Hepatocyte (in vitro differentiated cells): ENCODE data around the gene TDRKH. TPM values are rescaled to one million over a fixed set of nuclear protein-coding genes. Genes with fewer than 3 reads are reported as not detected.

ENCODE experiments used
- DNase-seq: peaks from one replicate; pipeline ENCODE4 v3.0.0-alpha.2; 2016; ENCODE audit warnings: low spot score
- H2AFZ ChIP-seq: fragments of 200-600 bp; sonication (generic); 2 replicates; pipeline ENCODE4 v1.6.0; 2016; ENCODE audit warnings: antibody characterized with exemption, mild to moderate bottlenecking
- H3K27ac ChIP-seq: fragments of 200-600 bp; sonication (generic); 2 replicates; pipeline ENCODE4 v1.5.1; 2016; ENCODE audit warnings: mild to moderate bottlenecking
- H3K27me3 ChIP-seq: fragments of 200-600 bp; sonication (generic); 2 replicates; pipeline ENCODE4 v1.6.1; 2016
- H3K36me3 ChIP-seq: fragments of 200-600 bp; sonication (generic); replicated peaks from 2 replicates; pipeline ENCODE4 v1.5.1; 2016; ENCODE audit warnings: low read depth; ENCODE audit not compliant: insufficient read depth
- H3K4me1 ChIP-seq: fragments of 200-600 bp; sonication (generic); 2 replicates; pipeline ENCODE4 v1.5.1; 2016; ENCODE audit warnings: mild to moderate bottlenecking, moderate library complexity; ENCODE audit not compliant: insufficient read depth
- H3K4me2 ChIP-seq: fragments of 200-600 bp; sonication (generic); 2 replicates; pipeline ENCODE4 v1.6.0; 2016
- H3K4me3 ChIP-seq: fragments of 200-600 bp; sonication (generic); 2 replicates; pipeline ENCODE4 v1.5.1; 2016; ENCODE audit warnings: mild to moderate bottlenecking
- H3K79me2 ChIP-seq: fragments of 200-600 bp; sonication (generic); 2 replicates; pipeline ENCODE4 v1.6.0; 2017; ENCODE audit warnings: mild to moderate bottlenecking
- H3K9me2 ChIP-seq: fragments of 200-600 bp; sonication (generic); replicated peaks from 2 replicates; pipeline ENCODE4 v1.6.0; 2017; ENCODE audit warnings: mild to moderate bottlenecking; ENCODE audit not compliant: insufficient read depth
- H3K9me3 ChIP-seq: fragments of 200-600 bp; sonication (generic); 2 replicates; pipeline ENCODE4 v1.5.1; 2016; ENCODE audit warnings: low read depth, mild to moderate bottlenecking
- H4K20me1 ChIP-seq: fragments of 200-600 bp; sonication (generic); 2 replicates; pipeline ENCODE4 v1.6.0; 2016; ENCODE audit warnings: mild to moderate bottlenecking; ENCODE audit not compliant: insufficient read depth, poor library complexity, severe bottlenecking
- EZH2 ChIP-seq: fragments of 200-600 bp; sonication (generic); IDR thresholded peaks from 2 replicates; pipeline ENCODE4 v1.6.1; 2016; ENCODE audit warnings: antibody characterized with exemption, mild to moderate bottlenecking, borderline replicate concordance
- EZH2phosphoT487 ChIP-seq: fragments of 200-600 bp; sonication (generic); IDR thresholded peaks from one replicate; pipeline ENCODE4 v1.6.1; 2018; ENCODE audit warnings: antibody characterized with exemption, mild to moderate bottlenecking, low read depth, moderate library complexity; ENCODE audit not compliant: unreplicated experiment, severe bottlenecking
- WGBS: methylation state at CpG from one replicate; pipeline ENCODE4 v1.1.6; 2016; ENCODE audit warnings: low lambda C conversion rate; ENCODE audit errors: missing lambda C conversion rate; 5-methylcytosine and 5-hydroxymethylcytosine counted together
- polyA plus RNA-seq: library from polyadenylated mRNA; unstranded; fragments of >200 nt; fragmentation: Nextera tagmentation; extraction: Ambion mirVana; gene quantifications from 2 replicates; pipeline ENCODE4 v1.2.1, GENCODE V29; 2016
- total RNA-seq: library from RNA; depleted of rRNA; stranded (reverse); fragments of >200 nt; gene quantifications from 2 replicates; pipeline ENCODE4 v1.2.3, GENCODE V29; 2014
- TF ChIP-seq, protein P1 (sequence below): fragments of 200-600 bp; sonication (generic); IDR thresholded peaks from 2 replicates; pipeline ENCODE4 v1.5.1; 2016; ENCODE audit warnings: antibody characterized with exemption, mild to moderate bottlenecking; ENCODE audit not compliant: poor library complexity

TDRKH gene
- total and polyA plus RNA-seq, 2 experiments from 2014 or later = 1.8 to 3.4 TPM

DNA sequence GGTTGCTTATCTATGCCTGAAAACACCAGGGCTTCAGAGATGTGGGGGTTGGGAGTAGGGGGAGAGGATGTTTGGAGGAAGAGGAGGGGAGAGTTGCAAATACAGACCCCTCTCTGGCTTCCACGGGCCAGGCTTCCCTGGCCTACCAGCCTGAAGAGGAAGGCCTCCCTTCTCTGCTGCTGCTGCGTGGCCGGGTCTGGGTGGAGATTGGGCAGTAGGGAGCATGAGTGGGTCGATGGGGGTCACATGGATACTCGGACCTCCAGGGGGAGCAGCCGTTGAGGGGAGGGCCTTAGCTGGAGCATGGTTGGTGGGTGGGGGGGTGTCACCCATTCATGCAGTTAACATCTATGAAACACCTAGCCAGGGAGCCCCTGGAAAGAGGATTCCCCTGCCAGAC lies 39.8 kb upstream of the TDRKH start:
- Histone ChIP-seq H3K27ac (no peak overlapping the region), H3K9me2 (no peaks in the 10 kb centered on the region), H4K20me1 (no peaks in the 10 kb centered on the region), H2AFZ (no peak overlapping the region), H3K4me1 (no peaks in the 10 kb centered on the region), H3K27me3 (no peaks in the 10 kb centered on the region), H3K4me2 (no peak overlapping the region), H3K79me2 (no peaks in the 10 kb centered on the region), H3K36me3 (no peaks in the 10 kb centered on the region), H3K4me3 (no peak overlapping the region), H3K9me3 (no peaks in the 10 kb centered on the region)
- WGBS = 55% methylated on average over 6 of the region's 6 CpGs
- no peak for DNase-seq
- TF ChIP-seq, protein P1, sequence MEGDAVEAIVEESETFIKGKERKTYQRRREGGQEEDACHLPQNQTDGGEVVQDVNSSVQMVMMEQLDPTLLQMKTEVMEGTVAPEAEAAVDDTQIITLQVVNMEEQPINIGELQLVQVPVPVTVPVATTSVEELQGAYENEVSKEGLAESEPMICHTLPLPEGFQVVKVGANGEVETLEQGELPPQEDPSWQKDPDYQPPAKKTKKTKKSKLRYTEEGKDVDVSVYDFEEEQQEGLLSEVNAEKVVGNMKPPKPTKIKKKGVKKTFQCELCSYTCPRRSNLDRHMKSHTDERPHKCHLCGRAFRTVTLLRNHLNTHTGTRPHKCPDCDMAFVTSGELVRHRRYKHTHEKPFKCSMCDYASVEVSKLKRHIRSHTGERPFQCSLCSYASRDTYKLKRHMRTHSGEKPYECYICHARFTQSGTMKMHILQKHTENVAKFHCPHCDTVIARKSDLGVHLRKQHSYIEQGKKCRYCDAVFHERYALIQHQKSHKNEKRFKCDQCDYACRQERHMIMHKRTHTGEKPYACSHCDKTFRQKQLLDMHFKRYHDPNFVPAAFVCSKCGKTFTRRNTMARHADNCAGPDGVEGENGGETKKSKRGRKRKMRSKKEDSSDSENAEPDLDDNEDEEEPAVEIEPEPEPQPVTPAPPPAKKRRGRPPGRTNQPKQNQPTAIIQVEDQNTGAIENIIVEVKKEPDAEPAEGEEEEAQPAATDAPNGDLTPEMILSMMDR = no peak
- no peak for TF ChIP-seq EZH2
- TF ChIP-seq EZH2phosphoT487 = no peak

DNA sequence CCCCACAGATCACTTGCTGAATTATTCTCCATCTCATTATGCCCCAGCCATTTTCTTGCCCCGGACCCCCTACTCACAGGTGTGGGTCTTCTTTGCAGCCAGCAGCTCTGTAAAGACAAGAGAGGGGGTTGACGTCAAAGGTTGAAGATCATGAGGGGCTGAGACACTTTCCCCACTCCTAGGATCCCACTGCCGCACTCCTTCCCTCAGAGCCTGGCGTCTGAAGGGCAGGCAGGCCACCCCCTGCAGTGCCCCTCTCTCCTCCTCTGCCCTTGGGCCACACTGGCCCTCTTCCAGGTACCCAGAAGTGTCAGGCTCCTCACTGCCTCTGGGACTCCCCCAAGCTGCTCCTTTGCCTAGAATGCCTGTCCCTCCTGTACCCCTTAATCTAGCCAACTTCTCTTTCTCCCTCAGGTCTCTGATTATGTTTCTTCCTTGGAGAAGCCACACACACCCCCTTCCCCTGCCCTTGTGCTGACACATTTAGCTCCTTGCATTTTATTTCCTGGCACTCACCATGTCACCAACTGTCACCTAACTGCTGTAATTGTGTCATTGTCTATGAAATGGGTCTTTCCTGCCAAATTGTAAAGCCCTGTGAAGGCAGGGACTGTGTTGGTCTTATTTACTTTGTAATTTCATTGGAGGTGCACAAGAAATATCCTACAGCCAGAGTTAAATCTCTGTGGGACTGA lies 39.2 kb upstream of the TDRKH start:
- Histone ChIP-seq H3K27me3 (no peaks in the 10 kb centered on the region), H3K79me2 (no peaks in the 10 kb centered on the region), H2AFZ (no peak overlapping the region), H3K9me3 (no peaks in the 10 kb centered on the region), H4K20me1 (no peaks in the 10 kb centered on the region), H3K4me3 (no peak overlapping the region), H3K4me2 (peak overlapping the region; percentile 56), H3K36me3 (no peaks in the 10 kb centered on the region), H3K4me1 (no peaks in the 10 kb centered on the region), H3K9me2 (no peaks in the 10 kb centered on the region), H3K27ac (no peak overlapping the region)
- TF ChIP-seq, protein P1 = no peak
- no peak for TF ChIP-seq EZH2
- TF ChIP-seq EZH2phosphoT487 = no peak
- DNase-seq = no peak
- WGBS = 52% methylated on average over 4 of the region's 4 CpGs

- DNase-seq = peak; percentile 80
- Histone ChIP-seq H2AFZ (no peak overlapping the region), H3K9me2 (no peaks in the 10 kb centered on the region), H3K27me3 (no peaks in the 10 kb centered on the region), H3K79me2 (no peaks in the 10 kb centered on the region), H4K20me1 (no peaks in the 10 kb centered on the region), H3K27ac (no peak overlapping the region), H3K4me2 (peak overlapping the region; percentile 56), H3K4me3 (no peak overlapping the region), H3K4me1 (no peaks in the 10 kb centered on the region), H3K9me3 (no peaks in the 10 kb centered on the region), H3K36me3 (no peaks in the 10 kb centered on the region)
- TF ChIP-seq, protein P1 = no peak
- no peak for TF ChIP-seq EZH2phosphoT487
- TF ChIP-seq EZH2 = no peak
- WGBS = 5% methylated on average over 7 of the region's 12 CpGs
These were observed 38.6 kb upstream of the TDRKH start for GRCh38 chr1:151828921-151829320.
